GM21786 (cell line): ENCODE measurements around the gene MYL6B.

Source experiments
- ATAC-seq: cut with Tn5 transposase; IDR thresholded peaks from one replicate; pipeline ENCODE4 v1.9.1; 2021; ENCODE audit not compliant: unreplicated experiment

MYL6B gene

DNA sequence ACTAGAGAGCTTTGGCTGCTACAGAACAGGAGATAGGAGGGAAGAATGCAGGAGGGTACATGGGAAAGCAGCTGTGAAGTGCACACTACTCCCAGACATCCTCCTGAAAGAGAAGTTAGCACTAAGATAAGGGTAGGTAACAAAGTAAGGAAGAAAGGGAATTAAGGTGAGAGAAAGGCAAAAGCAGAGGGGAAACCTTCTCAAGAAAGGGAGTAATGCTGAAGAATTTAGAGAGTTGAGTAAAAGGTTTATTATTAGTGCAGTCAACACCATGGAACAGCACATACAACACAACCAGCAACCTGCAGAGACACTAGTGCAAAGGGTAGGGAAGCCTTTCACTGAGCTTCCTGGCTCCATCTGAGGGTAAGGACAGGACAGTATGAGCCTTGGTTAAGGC is 51.9 kb downstream of the MYL6B start:
- ATAC-seq: no peak

DNA sequence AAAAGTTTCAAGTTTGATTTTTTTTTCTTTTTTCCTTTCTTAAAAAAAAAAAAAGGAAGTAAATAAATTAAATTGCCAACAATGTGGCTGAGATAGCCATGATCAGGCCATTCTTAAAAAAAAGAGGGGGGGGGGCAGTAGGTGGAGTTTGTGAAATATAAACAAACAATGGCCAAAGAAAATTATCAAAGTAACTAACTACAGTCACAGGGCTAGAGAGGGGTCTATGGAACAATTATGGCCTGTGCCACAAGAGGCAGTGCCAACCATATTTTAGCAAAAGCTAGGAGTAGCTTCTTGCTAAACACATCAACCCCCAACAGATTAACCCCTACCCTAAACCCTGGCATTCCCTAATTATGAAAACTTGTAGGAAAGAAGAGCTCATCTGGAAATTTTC is 53.1 kb downstream of the MYL6B start:
- ATAC-seq: no peak

DNA sequence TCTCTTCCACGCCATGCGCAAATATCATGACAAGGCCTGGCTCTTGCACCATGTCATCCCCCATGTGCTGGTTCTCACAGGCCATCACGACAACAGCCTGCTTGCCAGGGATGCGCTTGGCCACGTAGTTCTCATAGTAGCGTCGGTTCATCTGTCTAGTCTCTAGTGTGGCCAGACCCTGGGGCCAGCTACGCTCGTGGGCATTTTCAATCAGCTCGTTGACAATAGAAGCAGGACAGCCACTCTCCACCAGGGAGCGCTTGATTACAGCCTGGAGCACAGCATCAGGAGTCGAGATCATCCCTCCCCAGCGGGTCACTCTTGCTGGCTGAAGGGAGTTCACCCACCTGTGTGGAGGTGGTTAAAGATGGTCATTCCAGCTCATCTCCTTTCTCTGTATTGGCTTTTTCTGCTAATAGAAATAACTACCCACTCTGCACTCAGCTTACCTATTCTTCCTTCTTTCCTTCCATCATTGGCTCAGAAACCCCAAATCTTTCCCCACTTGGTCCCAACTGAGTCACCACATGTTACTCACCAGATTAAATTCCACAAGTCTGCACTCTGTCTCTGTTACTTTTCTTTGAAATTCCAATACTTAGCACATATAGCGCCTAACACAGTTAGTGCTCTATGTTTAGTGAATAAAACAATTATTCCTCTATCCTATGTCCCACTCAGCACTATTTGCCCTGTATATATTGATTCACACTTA is 54.2 kb downstream of the MYL6B start:
- ATAC-seq: no peak
